A375 (cell line): ENCODE data around the gene ADAMTS6. TPM values are rescaled to one million over a fixed set of nuclear protein-coding genes. Genes with fewer than 3 reads are reported as not detected.

ENCODE experiments used
- small RNA-seq: library from RNA; depleted of rRNA; stranded (forward); fragments of <200 nt; gene quantifications from one replicate; pipeline ENCODE3, GENCODE V24; 2014
- total RNA-seq: library from RNA; depleted of rRNA; stranded (reverse); fragments of >200 nt; shearing (Covaris generic); gene quantifications from 2 replicates; pipeline ENCODE4 v1.2.3, GENCODE V29; 2014; rRNA removed

ADAMTS6 gene, protein sequence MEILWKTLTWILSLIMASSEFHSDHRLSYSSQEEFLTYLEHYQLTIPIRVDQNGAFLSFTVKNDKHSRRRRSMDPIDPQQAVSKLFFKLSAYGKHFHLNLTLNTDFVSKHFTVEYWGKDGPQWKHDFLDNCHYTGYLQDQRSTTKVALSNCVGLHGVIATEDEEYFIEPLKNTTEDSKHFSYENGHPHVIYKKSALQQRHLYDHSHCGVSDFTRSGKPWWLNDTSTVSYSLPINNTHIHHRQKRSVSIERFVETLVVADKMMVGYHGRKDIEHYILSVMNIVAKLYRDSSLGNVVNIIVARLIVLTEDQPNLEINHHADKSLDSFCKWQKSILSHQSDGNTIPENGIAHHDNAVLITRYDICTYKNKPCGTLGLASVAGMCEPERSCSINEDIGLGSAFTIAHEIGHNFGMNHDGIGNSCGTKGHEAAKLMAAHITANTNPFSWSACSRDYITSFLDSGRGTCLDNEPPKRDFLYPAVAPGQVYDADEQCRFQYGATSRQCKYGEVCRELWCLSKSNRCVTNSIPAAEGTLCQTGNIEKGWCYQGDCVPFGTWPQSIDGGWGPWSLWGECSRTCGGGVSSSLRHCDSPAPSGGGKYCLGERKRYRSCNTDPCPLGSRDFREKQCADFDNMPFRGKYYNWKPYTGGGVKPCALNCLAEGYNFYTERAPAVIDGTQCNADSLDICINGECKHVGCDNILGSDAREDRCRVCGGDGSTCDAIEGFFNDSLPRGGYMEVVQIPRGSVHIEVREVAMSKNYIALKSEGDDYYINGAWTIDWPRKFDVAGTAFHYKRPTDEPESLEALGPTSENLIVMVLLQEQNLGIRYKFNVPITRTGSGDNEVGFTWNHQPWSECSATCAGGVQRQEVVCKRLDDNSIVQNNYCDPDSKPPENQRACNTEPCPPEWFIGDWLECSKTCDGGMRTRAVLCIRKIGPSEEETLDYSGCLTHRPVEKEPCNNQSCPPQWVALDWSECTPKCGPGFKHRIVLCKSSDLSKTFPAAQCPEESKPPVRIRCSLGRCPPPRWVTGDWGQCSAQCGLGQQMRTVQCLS (N-terminal part only)
- total RNA-seq: 3.1 and 3.2 TPM in 2 replicates

DNA sequence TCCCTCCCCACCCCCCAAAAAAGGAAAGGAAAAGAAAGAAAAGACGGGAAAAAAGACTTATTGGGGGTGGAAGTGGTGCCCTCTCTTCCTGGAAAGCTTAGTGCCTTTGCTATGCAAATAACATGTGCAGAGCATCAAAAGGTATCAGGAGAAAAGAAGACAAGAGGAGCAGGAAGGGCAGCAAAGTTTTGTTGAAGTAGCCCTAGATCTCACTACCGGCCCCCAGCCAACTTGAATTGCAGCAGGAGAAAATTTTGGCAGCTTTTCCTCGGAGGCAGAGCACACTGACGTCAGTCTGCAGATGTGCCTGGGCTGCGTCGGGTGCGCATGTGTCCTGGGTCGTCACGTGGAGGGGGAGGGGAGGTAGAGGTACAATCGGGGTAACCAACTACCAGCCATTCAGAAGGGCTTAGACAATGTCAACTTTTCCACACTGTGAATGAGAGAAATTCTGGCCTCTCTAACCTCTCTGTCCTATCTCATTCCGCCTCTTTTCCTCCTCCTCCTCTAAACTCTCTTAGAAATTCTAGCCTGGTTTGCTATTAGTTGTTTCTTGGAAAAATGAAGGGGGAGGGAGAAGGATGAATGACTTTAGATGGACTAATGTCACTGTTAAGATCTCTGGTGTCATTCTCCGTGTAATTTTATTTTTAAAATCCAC lies at the start of gene ADAMTS6:
TSS of gene ADAMTS6 (minus strand) at position 286 of the 661 bp plus-strand sequence. CDS start 8,247 bp downstream, outside the sequence.

Small RNA genes within 50 kb of the gene (small RNA-seq; reads per million reads assigned to genes)
- gene RF00019: not detected

Other genes starting within 250 kb of the ADAMTS6 start
- 33.7 and 34.6 TPM in 2 replicates for gene CENPK, start 81.2 kb upstream of the ADAMTS6 start, total RNA-seq
- gene PPWD1, start 81.4 kb upstream of the ADAMTS6 start, total RNA-seq: 34.4 and 41.0 TPM in 2 replicates
- 7.4 and 13.1 TPM in 2 replicates for gene TRIM23, start 142.4 kb upstream of the ADAMTS6 start, total RNA-seq
- gene SHLD3, start 143.1 kb upstream of the ADAMTS6 start, total RNA-seq: 3.1 and 5.9 TPM in 2 replicates
- gene TRAPPC13, start 143.1 kb upstream of the ADAMTS6 start, total RNA-seq: 26.9 and 29.8 TPM in 2 replicates
- gene SGTB, start 240.2 kb upstream of the ADAMTS6 start, total RNA-seq: 5.4 and 6.9 TPM in 2 replicates
- 14.4 and 16.9 TPM in 2 replicates for gene NLN, start 240.3 kb upstream of the ADAMTS6 start, total RNA-seq